Osteocyte (in vitro differentiated cells): Measurements from ENCODE around the gene CHDH. TPM values are rescaled to one million over a fixed set of nuclear protein-coding genes. Genes with fewer than 3 reads are reported as not detected.

ENCODE experiments used
- total RNA-seq: library from RNA; stranded (reverse); gene quantifications from 2 replicates; pipeline ENCODE4 v1.2.1, GENCODE V29; 2021

Gene CHDH
- total RNA-seq, 1 donor from 2014 or later = 0.86 TPM

Other genes with a start within 250 kb of the CHDH start
- 0.24 and 0.54 TPM in 2 replicates for gene IL17RB, start 149 bp upstream of the CHDH start, total RNA-seq
- 40.0 and 51.9 TPM in 2 replicates for gene ACTR8, start 35.7 kb upstream of the CHDH start, total RNA-seq
- gene SELENOK, start 45.4 kb upstream of the CHDH start, total RNA-seq = 31.6 and 32.8 TPM in 2 replicates